ENCODE measurements around the gene C1orf21.
A peak's percentile ranks its signal among the peaks of the same experiment; 100 is the strongest.

DNA sequence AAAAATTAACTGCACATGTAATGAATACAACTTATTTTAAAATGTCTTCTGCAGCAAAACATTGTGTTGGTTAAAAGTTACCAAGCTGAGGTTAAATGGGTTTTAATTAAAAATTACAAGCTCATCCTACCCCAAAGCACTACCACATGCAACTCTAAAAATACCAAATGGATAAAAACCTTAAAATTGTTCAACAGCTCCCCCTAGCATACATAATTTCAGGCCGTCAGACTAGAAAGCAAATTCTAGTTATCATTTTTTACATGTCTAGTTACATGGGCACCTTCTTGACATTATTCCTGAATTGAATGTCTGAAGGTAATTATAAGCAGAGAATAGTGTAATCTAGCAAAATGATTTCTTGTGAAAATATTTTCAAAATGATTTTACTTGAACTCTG, 176.5 kb downstream of the C1orf21 start:
- TF ChIP-seq, protein P1, sequence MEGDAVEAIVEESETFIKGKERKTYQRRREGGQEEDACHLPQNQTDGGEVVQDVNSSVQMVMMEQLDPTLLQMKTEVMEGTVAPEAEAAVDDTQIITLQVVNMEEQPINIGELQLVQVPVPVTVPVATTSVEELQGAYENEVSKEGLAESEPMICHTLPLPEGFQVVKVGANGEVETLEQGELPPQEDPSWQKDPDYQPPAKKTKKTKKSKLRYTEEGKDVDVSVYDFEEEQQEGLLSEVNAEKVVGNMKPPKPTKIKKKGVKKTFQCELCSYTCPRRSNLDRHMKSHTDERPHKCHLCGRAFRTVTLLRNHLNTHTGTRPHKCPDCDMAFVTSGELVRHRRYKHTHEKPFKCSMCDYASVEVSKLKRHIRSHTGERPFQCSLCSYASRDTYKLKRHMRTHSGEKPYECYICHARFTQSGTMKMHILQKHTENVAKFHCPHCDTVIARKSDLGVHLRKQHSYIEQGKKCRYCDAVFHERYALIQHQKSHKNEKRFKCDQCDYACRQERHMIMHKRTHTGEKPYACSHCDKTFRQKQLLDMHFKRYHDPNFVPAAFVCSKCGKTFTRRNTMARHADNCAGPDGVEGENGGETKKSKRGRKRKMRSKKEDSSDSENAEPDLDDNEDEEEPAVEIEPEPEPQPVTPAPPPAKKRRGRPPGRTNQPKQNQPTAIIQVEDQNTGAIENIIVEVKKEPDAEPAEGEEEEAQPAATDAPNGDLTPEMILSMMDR (IDR thresholded peaks at IDR 0.05), result peak in 4 of 6 experiments; percentile 30 to 59 (median 43)
- no peak for TF ChIP-seq POLR2A (IDR thresholded peaks at IDR 0.05)

All from Peyer's patch (tissue), 4 donors.